K562 (cell line): ENCODE measurements around the gene KMT2D. TPM values are rescaled to one million over a fixed set of nuclear protein-coding genes. Genes with fewer than 3 reads are reported as not detected.

Experiments used
- BCOR ChIP-seq: fragments of 450-650 bp; IDR thresholded peaks from 2 replicates; pipeline ENCODE4 v1.6.1; 2016
- CAMTA2 ChIP-seq: fragments of 250-450 bp; sonication (Bioruptor Pico); conservative IDR thresholded peaks from 2 replicates; pipeline ENCODE4 v1.5.1; 2022
- CBFA2T2 ChIP-seq: fragments of 450-650 bp; conservative IDR thresholded peaks from 2 replicates; pipeline ENCODE4 v1.6.1; 2017; ENCODE audit warnings: mild to moderate bottlenecking
- CBFA2T3 ChIP-seq: fragments of 450-650 bp; IDR thresholded peaks from 2 replicates; pipeline ENCODE4 v1.6.1; 2017
- ELF2 ChIP-seq: fragments of 250-450 bp; sonication (Bioruptor Pico); IDR thresholded peaks from 2 replicates; pipeline ENCODE4 v1.5.0; 2021; ENCODE audit warnings: mild to moderate bottlenecking
- GABPB2 ChIP-seq: fragments of 250-450 bp; sonication (Bioruptor Pico); conservative IDR thresholded peaks from 2 replicates; pipeline ENCODE4 v1.5.1; 2021; ENCODE audit warnings: mild to moderate bottlenecking
- HDAC2 ChIP-seq: fragments of 450-650 bp; IDR thresholded peaks from 2 replicates; pipeline ENCODE4 v1.6.1; 2016; ENCODE audit warnings: mild to moderate bottlenecking
- HSF4 ChIP-seq: fragments of 250-450 bp; sonication (Bioruptor Pico); IDR thresholded peaks from 2 replicates; pipeline ENCODE4 v2.1.2; 2022; ENCODE audit warnings: mild to moderate bottlenecking, moderate library complexity, borderline replicate concordance
- MAFG ChIP-seq: fragments of 450-650 bp; conservative IDR thresholded peaks from 2 replicates; pipeline ENCODE4 v1.6.1; 2016; ENCODE audit warnings: missing genetic modification characterization, missing compliant biosample characterization
- MTA1 ChIP-seq: fragments of 450-650 bp; IDR thresholded peaks from 2 replicates; pipeline ENCODE4 v1.6.1; 2017; ENCODE audit warnings: borderline replicate concordance
- NCOA1 ChIP-seq: fragments of 450-650 bp; IDR thresholded peaks from 2 replicates; pipeline ENCODE4 v1.6.1; 2016; ENCODE audit warnings: low read depth
- POLR3G ChIP-seq: IDR thresholded peaks from 2 replicates; pipeline ENCODE4 v1.6.1; 2011; ENCODE audit not compliant: insufficient read length, insufficient replicate concordance; ENCODE audit errors: extremely low read depth
- RAD21 ChIP-seq, 2 experiments: fragments of 250-450 bp in 1 of 2; fragments of 450-650 bp in 1 of 2; sonication (Bioruptor Pico) in 1 of 2; formaldehyde crosslinking in 1 of 2; IDR thresholded peaks in 1 of 2; conservative IDR thresholded peaks in 1 of 2; 2 replicates each; pipeline versions ENCODE4 v1.4.0 to v1.8.0; 2020 to 2022; ENCODE audit warnings: mild to moderate bottlenecking in 2 of 2, moderate library complexity in 1 of 2
- RUNX1 ChIP-seq: sonication (generic); IDR thresholded peaks from 2 replicates; pipeline ENCODE4 v1.6.1; 2016; ENCODE audit warnings: antibody characterized with exemption, low read depth
- ZNF57 ChIP-seq: fragments of 450-650 bp; formaldehyde crosslinking; IDR thresholded peaks from 2 replicates; pipeline ENCODE4 v1.4.0; 2020; ENCODE audit warnings: mild to moderate bottlenecking, moderate library complexity
- polyA plus RNA-seq, 8 experiments: library from polyadenylated mRNA; depleted of rRNA in 4 of 8; stranded (reverse) in 5 of 8; unstranded in 3 of 8; fragments of >200 nt; fragmentation: Nextera tagmentation in 2 of 8; fragmentation: Illumina TruSeq in 1 of 8; extraction: Ambion mirVana in 2 of 8; extraction: Trizol in 1 of 8; gene quantifications; 2 replicates each; pipeline versions ENCODE4 v1.2.1 to v1.2.3, GENCODE V29; 2011 to 2014; ENCODE audit warnings: inconsistent platforms in 1 of 8, missing spikeins in 1 of 8
- total RNA-seq, 7 experiments: library from RNA; depleted of rRNA in 6 of 7; stranded (reverse); fragments of >200 nt in 6 of 7; fragmentation: Illumina TruSeq in 2 of 7; extraction: Trizol in 2 of 7; gene quantifications; 2 replicates each; pipeline versions ENCODE4 v1.2.1 to v1.2.3, GENCODE V29; 2011 to 2021; ENCODE audit warnings: low replicate concordance in 1 of 7
- TF ChIP-seq, protein P1 (sequence below): fragments of 450-650 bp; IDR thresholded peaks from 2 replicates; pipeline ENCODE4 v1.6.1; 2018; ENCODE audit warnings: mild to moderate bottlenecking, low read depth; ENCODE audit not compliant: partially characterized antibody
- TF ChIP-seq, protein P2 (sequence below): sonication (generic); formaldehyde crosslinking; IDR thresholded peaks from 2 replicates; pipeline ENCODE4 v1.8.0; 2023; ENCODE audit warnings: missing genetic modification reagents, mild to moderate bottlenecking, borderline replicate concordance
- TF ChIP-seq, protein P3 (sequence below): sonication (generic); formaldehyde crosslinking; IDR thresholded peaks from 2 replicates; pipeline ENCODE4 v1.8.1; 2023; ENCODE audit warnings: mild to moderate bottlenecking, missing genetic modification reagents
- TF ChIP-seq, protein P4 (sequence below): IDR thresholded peaks from 2 replicates; pipeline ENCODE4 v1.6.1; 2014; ENCODE audit warnings: antibody characterized with exemption

The KMT2D gene
- total and polyA plus RNA-seq, 9 of the 15 experiments (the other 6 are each of a cell fraction or from before 2014, with no cell fraction given): 0.22 to 93.7 (median 13.7) TPM

DNA sequence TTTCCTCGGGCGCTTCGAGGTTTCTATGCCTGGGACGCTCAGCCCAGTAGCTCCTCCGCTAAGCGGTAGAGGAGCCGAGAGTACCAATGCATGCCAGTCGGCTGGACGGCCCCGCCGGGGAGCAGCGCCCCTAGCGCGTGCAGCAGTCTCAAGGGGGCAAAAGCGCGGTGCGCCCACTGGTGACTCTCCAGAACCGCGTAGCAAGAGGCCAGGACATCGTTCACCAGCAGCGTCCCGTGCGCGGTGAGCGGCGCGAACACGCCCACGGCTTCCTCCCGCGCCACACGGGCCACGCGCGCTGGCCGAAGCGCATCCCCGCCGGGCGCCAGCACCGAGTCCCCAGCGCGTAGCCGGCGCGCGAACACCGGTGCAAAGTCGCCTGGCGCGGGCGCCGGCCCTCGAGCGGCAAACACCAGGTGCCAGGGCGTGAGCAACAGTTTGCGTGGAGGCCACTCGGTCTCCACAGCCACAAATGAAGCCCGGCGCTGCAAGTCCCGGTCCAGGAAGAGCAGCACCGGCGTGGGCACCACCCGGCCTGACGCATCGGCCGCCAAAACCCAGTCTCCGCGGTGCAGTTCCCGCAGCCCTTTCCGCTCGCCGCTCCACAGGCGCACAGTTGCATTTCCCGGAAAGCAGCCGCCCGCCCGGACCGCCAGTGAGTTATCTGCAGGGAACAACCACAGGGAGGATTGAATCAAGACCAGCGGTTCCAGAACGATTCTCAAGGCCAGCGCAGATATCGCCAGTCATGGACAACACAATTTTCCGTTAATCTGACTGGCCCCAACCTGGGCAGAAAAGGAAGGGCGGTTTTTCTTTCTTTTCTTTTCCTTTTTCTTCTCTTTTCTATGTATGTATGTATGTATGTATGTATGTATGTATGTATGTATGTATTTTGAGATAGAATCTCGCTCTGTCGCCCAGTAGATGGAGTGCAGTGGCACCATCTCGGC lies 29.5 kb upstream of the KMT2D start (continued):
- TF ChIP-seq, protein P1, sequence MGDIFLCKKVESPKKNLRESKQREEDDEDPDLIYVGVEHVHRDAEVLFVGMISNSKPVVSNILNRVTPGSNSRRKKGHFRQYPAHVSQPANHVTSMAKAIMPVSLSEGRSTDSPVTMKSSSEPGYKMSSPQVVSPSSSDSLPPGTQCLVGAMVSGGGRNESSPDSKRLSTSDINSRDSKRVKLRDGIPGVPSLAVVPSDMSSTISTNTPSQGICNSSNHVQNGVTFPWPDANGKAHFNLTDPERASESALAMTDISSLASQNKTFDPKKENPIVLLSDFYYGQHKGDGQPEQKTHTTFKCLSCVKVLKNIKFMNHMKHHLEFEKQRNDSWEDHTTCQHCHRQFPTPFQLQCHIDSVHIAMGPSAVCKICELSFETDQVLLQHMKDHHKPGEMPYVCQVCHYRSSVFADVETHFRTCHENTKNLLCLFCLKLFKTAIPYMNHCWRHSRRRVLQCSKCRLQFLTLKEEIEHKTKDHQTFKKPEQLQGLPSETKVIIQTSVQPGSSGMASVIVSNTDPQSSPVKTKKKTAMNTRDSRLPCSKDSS: no peak
- TF ChIP-seq RAD21 (CRISPR knock-in tag; conservative IDR thresholded peaks at IDR 0.05 in 1 of 2, IDR thresholded peaks at IDR 0.05 in 1 of 2) (no peak; a peak in 1 of 4 replicates), GABPB2 (CRISPR knock-in tag) (no peak), HSF4 (CRISPR knock-in tag) (no peak), CBFA2T2 (peak; percentile 88), ZNF57 (CRISPR knock-in tag) (no peak), CAMTA2 (CRISPR knock-in tag) (no peak), HDAC2 (peak; percentile 90), MAFG (tag) (peak; percentile 59; the same call in 1 of the 2 replicates), CBFA2T3 (peak; percentile 94), POLR3G (no peak), ELF2 (CRISPR knock-in tag) (0 out of 2 replicates have a peak, but pooled peaks have one; percentile 27), BCOR (peak; percentile 94), MTA1 (peak; percentile 43; the same call in 1 of the 2 replicates), RUNX1 (peak; percentile 81), NCOA1 (peak; percentile 68; the same call in 1 of the 2 replicates)
- TF ChIP-seq, protein P2, sequence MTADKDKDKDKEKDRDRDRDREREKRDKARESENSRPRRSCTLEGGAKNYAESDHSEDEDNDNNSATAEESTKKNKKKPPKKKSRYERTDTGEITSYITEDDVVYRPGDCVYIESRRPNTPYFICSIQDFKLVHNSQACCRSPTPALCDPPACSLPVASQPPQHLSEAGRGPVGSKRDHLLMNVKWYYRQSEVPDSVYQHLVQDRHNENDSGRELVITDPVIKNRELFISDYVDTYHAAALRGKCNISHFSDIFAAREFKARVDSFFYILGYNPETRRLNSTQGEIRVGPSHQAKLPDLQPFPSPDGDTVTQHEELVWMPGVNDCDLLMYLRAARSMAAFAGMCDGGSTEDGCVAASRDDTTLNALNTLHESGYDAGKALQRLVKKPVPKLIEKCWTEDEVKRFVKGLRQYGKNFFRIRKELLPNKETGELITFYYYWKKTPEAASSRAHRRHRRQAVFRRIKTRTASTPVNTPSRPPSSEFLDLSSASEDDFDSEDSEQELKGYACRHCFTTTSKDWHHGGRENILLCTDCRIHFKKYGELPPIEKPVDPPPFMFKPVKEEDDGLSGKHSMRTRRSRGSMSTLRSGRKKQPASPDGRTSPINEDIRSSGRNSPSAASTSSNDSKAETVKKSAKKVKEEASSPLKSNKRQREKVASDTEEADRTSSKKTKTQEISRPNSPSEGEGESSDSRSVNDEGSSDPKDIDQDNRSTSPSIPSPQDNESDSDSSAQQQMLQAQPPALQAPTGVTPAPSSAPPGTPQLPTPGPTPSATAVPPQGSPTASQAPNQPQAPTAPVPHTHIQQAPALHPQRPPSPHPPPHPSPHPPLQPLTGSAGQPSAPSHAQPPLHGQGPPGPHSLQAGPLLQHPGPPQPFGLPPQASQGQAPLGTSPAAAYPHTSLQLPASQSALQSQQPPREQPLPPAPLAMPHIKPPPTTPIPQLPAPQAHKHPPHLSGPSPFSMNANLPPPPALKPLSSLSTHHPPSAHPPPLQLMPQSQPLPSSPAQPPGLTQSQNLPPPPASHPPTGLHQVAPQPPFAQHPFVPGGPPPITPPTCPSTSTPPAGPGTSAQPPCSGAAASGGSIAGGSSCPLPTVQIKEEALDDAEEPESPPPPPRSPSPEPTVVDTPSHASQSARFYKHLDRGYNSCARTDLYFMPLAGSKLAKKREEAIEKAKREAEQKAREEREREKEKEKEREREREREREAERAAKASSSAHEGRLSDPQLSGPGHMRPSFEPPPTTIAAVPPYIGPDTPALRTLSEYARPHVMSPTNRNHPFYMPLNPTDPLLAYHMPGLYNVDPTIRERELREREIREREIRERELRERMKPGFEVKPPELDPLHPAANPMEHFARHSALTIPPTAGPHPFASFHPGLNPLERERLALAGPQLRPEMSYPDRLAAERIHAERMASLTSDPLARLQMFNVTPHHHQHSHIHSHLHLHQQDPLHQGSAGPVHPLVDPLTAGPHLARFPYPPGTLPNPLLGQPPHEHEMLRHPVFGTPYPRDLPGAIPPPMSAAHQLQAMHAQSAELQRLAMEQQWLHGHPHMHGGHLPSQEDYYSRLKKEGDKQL (CRISPR knock-in tag): no peak
- TF ChIP-seq, protein P3, sequence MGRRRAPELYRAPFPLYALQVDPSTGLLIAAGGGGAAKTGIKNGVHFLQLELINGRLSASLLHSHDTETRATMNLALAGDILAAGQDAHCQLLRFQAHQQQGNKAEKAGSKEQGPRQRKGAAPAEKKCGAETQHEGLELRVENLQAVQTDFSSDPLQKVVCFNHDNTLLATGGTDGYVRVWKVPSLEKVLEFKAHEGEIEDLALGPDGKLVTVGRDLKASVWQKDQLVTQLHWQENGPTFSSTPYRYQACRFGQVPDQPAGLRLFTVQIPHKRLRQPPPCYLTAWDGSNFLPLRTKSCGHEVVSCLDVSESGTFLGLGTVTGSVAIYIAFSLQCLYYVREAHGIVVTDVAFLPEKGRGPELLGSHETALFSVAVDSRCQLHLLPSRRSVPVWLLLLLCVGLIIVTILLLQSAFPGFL (CRISPR knock-in tag): no peak
- TF ChIP-seq, protein P4, sequence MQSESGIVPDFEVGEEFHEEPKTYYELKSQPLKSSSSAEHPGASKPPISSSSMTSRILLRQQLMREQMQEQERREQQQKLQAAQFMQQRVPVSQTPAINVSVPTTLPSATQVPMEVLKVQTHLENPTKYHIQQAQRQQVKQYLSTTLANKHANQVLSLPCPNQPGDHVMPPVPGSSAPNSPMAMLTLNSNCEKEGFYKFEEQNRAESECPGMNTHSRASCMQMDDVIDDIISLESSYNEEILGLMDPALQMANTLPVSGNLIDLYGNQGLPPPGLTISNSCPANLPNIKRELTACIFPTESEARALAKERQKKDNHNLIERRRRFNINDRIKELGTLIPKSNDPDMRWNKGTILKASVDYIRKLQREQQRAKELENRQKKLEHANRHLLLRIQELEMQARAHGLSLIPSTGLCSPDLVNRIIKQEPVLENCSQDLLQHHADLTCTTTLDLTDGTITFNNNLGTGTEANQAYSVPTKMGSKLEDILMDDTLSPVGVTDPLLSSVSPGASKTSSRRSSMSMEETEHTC: no peak; the same call in 1 of the 2 replicates
